HepG2 (cell line): Measurements from ENCODE around the gene ABCB4. TPM values are rescaled to one million over a fixed set of nuclear protein-coding genes. Genes with fewer than 3 reads are reported as not detected.
A peak's percentile ranks its signal among the peaks of the same experiment; 100 is the strongest.

Experiments
- BCL3 ChIP-seq: sonication (generic); formaldehyde crosslinking; IDR thresholded peaks from 2 replicates; pipeline ENCODE4 v1.5.1; 2020; ENCODE audit warnings: mild to moderate bottlenecking, missing genetic modification reagents, moderate library complexity
- CENPT ChIP-seq: sonication (generic); formaldehyde crosslinking; IDR thresholded peaks from 2 replicates; pipeline ENCODE4 v1.8.0; 2022; ENCODE audit warnings: low read depth, mild to moderate bottlenecking, moderate library complexity, missing genetic modification reagents
- KLF15 ChIP-seq: sonication (generic); formaldehyde crosslinking; IDR thresholded peaks from 2 replicates; pipeline ENCODE4 v1.8.1; 2023; ENCODE audit warnings: borderline replicate concordance, mild to moderate bottlenecking, inconsistent platforms, missing genetic modification reagents, mixed read lengths
- MED13 ChIP-seq: sonication (generic); formaldehyde crosslinking; IDR thresholded peaks from 2 replicates; pipeline ENCODE4 v1.5.0; 2020; ENCODE audit warnings: missing genetic modification reagents
- NR3C1 ChIP-seq: sonication (generic); formaldehyde crosslinking; IDR thresholded peaks from 2 replicates; pipeline ENCODE4 v1.4.0; 2020; ENCODE audit warnings: missing genetic modification reagents
- PLRG1 ChIP-seq: fragments of 450-650 bp; conservative IDR thresholded peaks from 2 replicates; pipeline ENCODE4 v1.6.1; 2016
- RARA ChIP-seq: IDR thresholded peaks from 2 replicates; pipeline ENCODE4 v1.6.1; 2016; ENCODE audit warnings: missing genetic modification reagents, missing compliant biosample characterization
- RBAK ChIP-seq: sonication (generic); formaldehyde crosslinking; IDR thresholded peaks from 2 replicates; pipeline ENCODE4 v1.5.1; 2020; ENCODE audit warnings: mild to moderate bottlenecking, missing genetic modification reagents
- RFXANK ChIP-seq: IDR thresholded peaks from 2 replicates; pipeline ENCODE4 v1.6.1; 2016
- SOX13 ChIP-seq, 3 experiments: fragments of 450-650 bp in 1 of 3; sonication (generic) in 1 of 3; formaldehyde crosslinking in 1 of 3; IDR thresholded peaks in 2 of 3; conservative IDR thresholded peaks in 1 of 3; 2 replicates each; pipeline versions ENCODE4 v1.5.0 to v1.6.1; 2016 to 2020; ENCODE audit warnings: antibody characterized with exemption in 1 of 3, mild to moderate bottlenecking in 1 of 3, missing compliant biosample characterization in 1 of 3, missing genetic modification reagents in 1 of 3, moderate library complexity in 1 of 3
- ZBTB14 ChIP-seq: sonication (generic); formaldehyde crosslinking; IDR thresholded peaks from 2 replicates; pipeline ENCODE4 v1.4.0; 2020; ENCODE audit warnings: missing genetic modification reagents
- ZBTB40 ChIP-seq, 2 experiments: fragments of 450-650 bp in 1 of 2; sonication (generic) in 1 of 2; formaldehyde crosslinking in 1 of 2; IDR thresholded peaks; 2 replicates each; pipeline versions ENCODE4 v1.6.1 to v1.8.0; 2016 to 2022; ENCODE audit warnings: antibody characterized with exemption in 1 of 2, mild to moderate bottlenecking in 1 of 2, missing genetic modification reagents in 1 of 2
- ZBTB42 ChIP-seq: sonication (generic); formaldehyde crosslinking; IDR thresholded peaks from 2 replicates; pipeline ENCODE4 v1.5.0; 2020; ENCODE audit warnings: mild to moderate bottlenecking, missing genetic modification reagents
- ZMYM2 ChIP-seq: sonication (generic); formaldehyde crosslinking; IDR thresholded peaks from 2 replicates; pipeline ENCODE4 v1.8.0; 2022; ENCODE audit warnings: mild to moderate bottlenecking, missing genetic modification reagents
- ZNF629 ChIP-seq: sonication (generic); formaldehyde crosslinking; conservative IDR thresholded peaks from 2 replicates; pipeline ENCODE4 v1.5.0; 2020; ENCODE audit warnings: missing genetic modification reagents
- polyA plus RNA-seq, 8 experiments: library from polyadenylated mRNA; depleted of rRNA in 3 of 8; stranded (reverse) in 7 of 8; unstranded in 1 of 8; fragments of >200 nt; fragmentation: Illumina TruSeq in 4 of 8; extraction: Trizol in 4 of 8; gene quantifications; 2 replicates each; pipeline versions ENCODE4 v1.2.1 to v1.2.3, GENCODE V29; 2011 to 2016; ENCODE audit warnings: low read depth in 4 of 8, missing spikeins in 1 of 8, mixed read lengths in 1 of 8; ENCODE audit not compliant: insufficient read depth in 1 of 8
- total RNA-seq, 5 experiments: library from RNA; depleted of rRNA; stranded (reverse); fragments of >200 nt; fragmentation: Illumina TruSeq; extraction: Trizol; gene quantifications; 2 replicates each; pipeline ENCODE4 v1.2.3, GENCODE V29; 2016; ENCODE audit warnings: low read depth in 1 of 5
- TF ChIP-seq, protein P1 (sequence below): IDR thresholded peaks from 2 replicates; pipeline ENCODE4 v1.6.1; 2016

Gene ABCB4
- total and polyA plus RNA-seq, 2 of the 13 experiments (the other 11 are each of a cell fraction or from before 2014, with no cell fraction given) = 18.0 to 32.4 TPM

- TF ChIP-seq ZBTB40 (IDR thresholded peaks at IDR 0.05) (no peak), ZBTB40 (CRISPR knock-in tag; IDR thresholded peaks at IDR 0.05) (no peak), PLRG1 (no peak), RARA (peak; percentile 97), MED13 (CRISPR knock-in tag) (0 out of 2 replicates have a peak, but pooled peaks have one; percentile 49), ZMYM2 (CRISPR knock-in tag) (peak; percentile 76; the same call in 1 of the 2 replicates), SOX13 (IDR thresholded peaks at IDR 0.05) (peak; percentile 66; the same call in 1 of the 2 replicates), SOX13 (CRISPR knock-in tag; conservative IDR thresholded peaks at IDR 0.05 in 1 of 2, IDR thresholded peaks at IDR 0.05 in 1 of 2) (peak in 1 of 2 experiments; percentile 93; a peak in 2 of 4 replicates), ZBTB14 (CRISPR knock-in tag) (no peak), BCL3 (CRISPR knock-in tag) (no peak), KLF15 (no peak), RFXANK (no peak), ZNF629 (CRISPR knock-in tag) (peak; percentile 56; the same call in 1 of the 2 replicates), ZBTB42 (CRISPR knock-in tag) (no peak), RBAK (CRISPR knock-in tag) (no peak), CENPT (no peak), NR3C1 (CRISPR knock-in tag) (no peak)
- TF ChIP-seq, protein P1, sequence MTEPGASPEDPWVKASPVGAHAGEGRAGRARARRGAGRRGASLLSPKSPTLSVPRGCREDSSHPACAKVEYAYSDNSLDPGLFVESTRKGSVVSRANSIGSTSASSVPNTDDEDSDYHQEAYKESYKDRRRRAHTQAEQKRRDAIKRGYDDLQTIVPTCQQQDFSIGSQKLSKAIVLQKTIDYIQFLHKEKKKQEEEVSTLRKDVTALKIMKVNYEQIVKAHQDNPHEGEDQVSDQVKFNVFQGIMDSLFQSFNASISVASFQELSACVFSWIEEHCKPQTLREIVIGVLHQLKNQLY (CRISPR knock-in tag) = no peak; the same call in 1 of the 2 replicates
These were observed 11.5 kb downstream of the ABCB4 start (continued) for GRCh38 chr7:87463982-87464381.
